ENCODE results near the gene NECAP2. TPM values are rescaled to one million over a fixed set of nuclear protein-coding genes. Genes with fewer than 3 reads are reported as not detected.
A peak's percentile ranks its signal among the peaks of the same experiment; 100 is the strongest.

The NECAP2 gene
- total and polyA plus RNA-seq, 10 of the 15 experiments (the other 5 are each of a cell fraction or from before 2014, with no cell fraction given), result 16.3 to 98.0 (median 57.4) TPM

DNA sequence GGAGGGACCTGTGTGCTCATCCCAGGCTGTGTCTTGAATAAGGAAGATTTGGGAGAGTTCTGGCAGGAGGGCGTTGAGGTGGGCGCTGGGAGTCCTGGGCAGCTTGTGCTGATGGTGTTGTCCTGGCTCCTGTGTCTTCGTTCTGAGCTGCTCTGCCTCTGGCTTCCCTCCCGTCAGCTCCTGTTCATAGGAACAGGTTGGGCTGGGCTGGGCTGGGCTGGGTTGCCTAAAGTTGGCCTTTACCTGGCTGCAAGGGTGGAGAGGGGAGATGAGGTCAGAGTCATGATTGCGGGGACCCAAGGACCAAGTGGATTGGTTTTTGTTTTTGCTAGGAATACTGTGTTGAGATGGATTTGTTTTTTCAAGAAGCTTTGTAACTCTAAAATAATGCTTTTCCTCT, 9.1 kb downstream of the NECAP2 start:
- H3K36me3 ChIP-seq (ENCODE audit: control insufficient read depth in 2 of 2, insufficient read depth in 2 of 2, low read length in 1 of 2), result peaks cover 24 to 28% of the 10 kb centered on the region in 2 experiments; a peak in 3 of 4 replicates
- 100% methylated on average over 5 of the region's 5 CpGs for WGBS (ENCODE audit: insufficient coverage, insufficient replicate concordance, low lambda C conversion rate, missing lambda C conversion rate)
- peaks cover 28% of the 10 kb centered on the region for H3K4me1 ChIP-seq (ENCODE audit: control insufficient read depth, insufficient read depth, low read length)
- peak overlapping the region; percentile 22; the same call in 1 of the 2 replicates for H3K4me2 ChIP-seq (ENCODE audit: control insufficient read depth, insufficient read depth)
- no peaks in the 10 kb centered on the region for H4K20me1 ChIP-seq (ENCODE audit: control insufficient read depth, insufficient read depth)
- no peaks in the 10 kb centered on the region for H3K9me3 ChIP-seq (replicated peaks; ENCODE audit: control insufficient read depth, insufficient read depth, low read length)
- H3K4me3 ChIP-seq, result no peak overlapping the region
- ChIA-PET POLR2A (interaction anchor here (0.5 to 1.5 kb wide), 7 partner anchors 9 to 447 kb away, joined by 3 to 11 read pairs (median 4); partner anchors contain the start of gene NECAP2), CTCF (interaction anchor here (0.8 to 6.1 kb wide), 3 partner anchors 9 to 24 kb away, joined by 3 to 50 read pairs (median 3); partner anchors contain the start of gene NECAP2), RAD21 (ENCODE audit: unreplicated experiment) (interaction anchor here (0.7 to 1.2 kb wide), 4 partner anchors 10 to 81 kb away, joined by 3 to 5 read pairs (median 3); no protein-coding TSS in a partner anchor), SMC1A (ENCODE audit: uncharacterized antibody, unreplicated experiment) (interaction anchor here (0.5 to 4.0 kb wide), 2 partner anchors 8 to 50 kb away, joined by 3 to 30 read pairs; partner anchors contain the start of gene NECAP2)
- H2AFZ ChIP-seq (ENCODE audit: control insufficient read depth, low read depth, low read length), result no peak overlapping the region
- BruUV-seq (replicated peaks), result no TSS peak
- in situ Hi-C loops (cut with MboI), result no loop called here
- H3K79me2 ChIP-seq (ENCODE audit: control insufficient read depth, insufficient read depth, low read length), result peaks cover 19% of the 10 kb centered on the region
- no peaks in the 10 kb centered on the region for H3K27me3 ChIP-seq (replicated peaks in 1 of 2; ENCODE audit: control insufficient read depth in 2 of 2, insufficient read depth in 2 of 2, low read length in 1 of 2)
- ATAC-seq, result no peak
- H3K9ac ChIP-seq (ENCODE audit: control insufficient read depth, insufficient read depth, low read length), result no peak overlapping the region
- no peak for FAIRE-seq
- DNase-seq (ENCODE audit: low read depth, low spot score), result no peak
- TF ChIP-seq STAT1 (conservative IDR thresholded peaks at IDR 0.05) (no peak), RUNX3 (IDR thresholded peaks at IDR 0.05; ENCODE audit: low read length) (no peak), PAX5 (IDR thresholded peaks at IDR 0.05; ENCODE audit: borderline replicate concordance, low read depth, low read length) (no peak), BRCA1 (IDR thresholded peaks at IDR 0.05; ENCODE audit: low read depth, low read length) (no peak), SMAD5 (IDR thresholded peaks at IDR 0.05; ENCODE audit: low read depth) (no peak), YY1 (IDR thresholded peaks at IDR 0.05; ENCODE audit: low read depth, low read length) (no peak), JUND (IDR thresholded peaks at IDR 0.05; ENCODE audit: low read depth, low read length) (no peak), MEF2B (IDR thresholded peaks at IDR 0.05; ENCODE audit: partially characterized antibody, poor library complexity, severe bottlenecking) (no peak), RELA (IDR thresholded peaks at IDR 0.05; ENCODE audit: borderline replicate concordance, partially characterized antibody) (no peak), EGR1 (IDR thresholded peaks at IDR 0.05; ENCODE audit: borderline replicate concordance in 1 of 2, low read depth in 2 of 2, low read length in 2 of 2) (no peak), TCF3 (IDR thresholded peaks at IDR 0.05; ENCODE audit: borderline replicate concordance, insufficient read depth, low read depth, low read length) (no peak), CHD4 (IDR thresholded peaks at IDR 0.05) (no peak), SUZ12 (IDR thresholded peaks at IDR 0.05; ENCODE audit: unreplicated experiment) (no peak), POLR2AphosphoS2 (IDR thresholded peaks at IDR 0.05; ENCODE audit: low read depth, low read length) (no peak), SMAD1 (IDR thresholded peaks at IDR 0.05; ENCODE audit: low read depth, partially characterized antibody) (no peak), WRNIP1 (IDR thresholded peaks at IDR 0.05; ENCODE audit: borderline replicate concordance, low read depth, low read length) (no peak), STAT3 (IDR thresholded peaks at IDR 0.05; ENCODE audit: low read depth, low read length) (no peak)
- TF ChIP-seq, protein P1, sequence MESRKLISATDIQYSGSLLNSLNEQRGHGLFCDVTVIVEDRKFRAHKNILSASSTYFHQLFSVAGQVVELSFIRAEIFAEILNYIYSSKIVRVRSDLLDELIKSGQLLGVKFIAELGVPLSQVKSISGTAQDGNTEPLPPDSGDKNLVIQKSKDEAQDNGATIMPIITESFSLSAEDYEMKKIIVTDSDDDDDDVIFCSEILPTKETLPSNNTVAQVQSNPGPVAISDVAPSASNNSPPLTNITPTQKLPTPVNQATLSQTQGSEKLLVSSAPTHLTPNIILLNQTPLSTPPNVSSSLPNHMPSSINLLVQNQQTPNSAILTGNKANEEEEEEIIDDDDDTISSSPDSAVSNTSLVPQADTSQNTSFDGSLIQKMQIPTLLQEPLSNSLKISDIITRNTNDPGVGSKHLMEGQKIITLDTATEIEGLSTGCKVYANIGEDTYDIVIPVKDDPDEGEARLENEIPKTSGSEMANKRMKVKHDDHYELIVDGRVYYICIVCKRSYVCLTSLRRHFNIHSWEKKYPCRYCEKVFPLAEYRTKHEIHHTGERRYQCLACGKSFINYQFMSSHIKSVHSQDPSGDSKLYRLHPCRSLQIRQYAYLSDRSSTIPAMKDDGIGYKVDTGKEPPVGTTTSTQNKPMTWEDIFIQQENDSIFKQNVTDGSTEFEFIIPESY (IDR thresholded peaks at IDR 0.05), result no peak
- TF ChIP-seq, protein P2, sequence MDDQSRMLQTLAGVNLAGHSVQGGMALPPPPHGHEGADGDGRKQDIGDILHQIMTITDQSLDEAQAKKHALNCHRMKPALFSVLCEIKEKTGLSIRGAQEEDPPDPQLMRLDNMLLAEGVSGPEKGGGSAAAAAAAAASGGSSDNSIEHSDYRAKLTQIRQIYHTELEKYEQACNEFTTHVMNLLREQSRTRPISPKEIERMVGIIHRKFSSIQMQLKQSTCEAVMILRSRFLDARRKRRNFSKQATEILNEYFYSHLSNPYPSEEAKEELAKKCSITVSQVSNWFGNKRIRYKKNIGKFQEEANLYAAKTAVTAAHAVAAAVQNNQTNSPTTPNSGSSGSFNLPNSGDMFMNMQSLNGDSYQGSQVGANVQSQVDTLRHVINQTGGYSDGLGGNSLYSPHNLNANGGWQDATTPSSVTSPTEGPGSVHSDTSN (IDR thresholded peaks at IDR 0.05; ENCODE audit: insufficient replicate concordance, low read depth, low read length), result no peak
- TF ChIP-seq, protein P3, sequence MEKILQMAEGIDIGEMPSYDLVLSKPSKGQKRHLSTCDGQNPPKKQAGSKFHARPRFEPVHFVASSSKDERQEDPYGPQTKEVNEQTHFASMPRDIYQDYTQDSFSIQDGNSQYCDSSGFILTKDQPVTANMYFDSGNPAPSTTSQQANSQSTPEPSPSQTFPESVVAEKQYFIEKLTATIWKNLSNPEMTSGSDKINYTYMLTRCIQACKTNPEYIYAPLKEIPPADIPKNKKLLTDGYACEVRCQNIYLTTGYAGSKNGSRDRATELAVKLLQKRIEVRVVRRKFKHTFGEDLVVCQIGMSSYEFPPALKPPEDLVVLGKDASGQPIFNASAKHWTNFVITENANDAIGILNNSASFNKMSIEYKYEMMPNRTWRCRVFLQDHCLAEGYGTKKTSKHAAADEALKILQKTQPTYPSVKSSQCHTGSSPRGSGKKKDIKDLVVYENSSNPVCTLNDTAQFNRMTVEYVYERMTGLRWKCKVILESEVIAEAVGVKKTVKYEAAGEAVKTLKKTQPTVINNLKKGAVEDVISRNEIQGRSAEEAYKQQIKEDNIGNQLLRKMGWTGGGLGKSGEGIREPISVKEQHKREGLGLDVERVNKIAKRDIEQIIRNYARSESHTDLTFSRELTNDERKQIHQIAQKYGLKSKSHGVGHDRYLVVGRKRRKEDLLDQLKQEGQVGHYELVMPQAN (conservative IDR thresholded peaks at IDR 0.05), result no peak
- peak overlapping the region; percentile 80 for H3K27ac ChIP-seq (ENCODE audit: control insufficient read depth, insufficient read depth)
- intact Hi-C loops (cut with micrococcal nuclease; ENCODE audit: unreplicated experiment), result loop anchor here (10.0 kb wide), 1 partner anchor 505 kb away; no protein-coding TSS in a partner anchor

All from GM12878 (cell line).